ENCODE results near the gene DHTKD1. TPM values are rescaled to one million over a fixed set of nuclear protein-coding genes. Genes with fewer than 3 reads are reported as not detected.

The DHTKD1 gene
- total and polyA plus RNA-seq, 2 experiments from 2014 or later: 20.2 to 63.9 TPM

- Mint-ChIP-seq H3K27ac (no peak overlapping the region), H3K27me3 (ENCODE audit: insufficient read depth, low read depth, poor library complexity) (peaks cover 2% of the 10 kb centered on the region), H3K4me3 (no peak overlapping the region), H3K36me3 (ENCODE audit: low read depth) (peaks cover 8% of the 10 kb centered on the region; the same call in 2 of the 3 replicates), H3K4me1 (no peaks in the 10 kb centered on the region), H3K9me3 (no peaks in the 10 kb centered on the region)
- peaks cover 13% of the 10 kb centered on the region; the same call in 1 of the 2 replicates for H3K36me3 ChIP-seq (ENCODE audit: insufficient read depth)
- H3K79me2 ChIP-seq (replicated peaks; ENCODE audit: insufficient read depth): no peaks in the 10 kb centered on the region
- H3K27me3 ChIP-seq (ENCODE audit: insufficient read depth): no peaks in the 10 kb centered on the region
- no peak overlapping the region for H3K4me3 ChIP-seq
- H4K20me1 ChIP-seq (replicated peaks; ENCODE audit: insufficient read depth): 0 out of 2 replicates have a peak, but pooled peaks cover 7% of the 10 kb centered on the region
- TF ChIP-seq POLR2AphosphoS5 (IDR thresholded peaks at IDR 0.05; ENCODE audit: low read depth) (no peak), STAT1 (IDR thresholded peaks at IDR 0.05; ENCODE audit: unreplicated experiment) (no peak), JUNB (IDR thresholded peaks at IDR 0.05; ENCODE audit: unreplicated experiment) (no peak), REST (IDR thresholded peaks at IDR 0.05; ENCODE audit: unreplicated experiment) (no peak), EZH2 (IDR thresholded peaks at IDR 0.05; ENCODE audit: low read depth, unreplicated experiment) (no peak), ZNF462 (CRISPR knock-in tag; IDR thresholded peaks at IDR 0.05) (no peak)
- ATAC-seq (no peak), DNase-seq (ENCODE audit: low spot score) (no peak)
- no peak overlapping the region for H2AFZ ChIP-seq
- H3K4me1 ChIP-seq (ENCODE audit: insufficient read depth): no peaks in the 10 kb centered on the region; the same call in 1 of the 2 replicates
- no peaks in the 10 kb centered on the region for H3K9me2 ChIP-seq (ENCODE audit: insufficient read depth)
- no peak overlapping the region for H3K4me2 ChIP-seq
- no peak overlapping the region for H3K27ac ChIP-seq (ENCODE audit: low read depth)
- H3F3A ChIP-seq (replicated peaks; ENCODE audit: low read depth): no peaks in the 10 kb centered on the region
These were observed 85.8 kb downstream of the DHTKD1 start for GRCh38 chr10:12154516-12154915.

All from GM23338 (cell line).